Measurements from ENCODE around the gene C8G. TPM values are rescaled to one million over a fixed set of nuclear protein-coding genes. Genes with fewer than 3 reads are reported as not detected.
A peak's percentile ranks its signal among the peaks of the same experiment; 100 is the strongest.

Gene C8G
- total RNA-seq (2014; rRNA removed; shearing (Covaris generic)): not detected in 2 replicates

- Histone ChIP-seq H3K9me3 (replicated peaks) (no peaks in the 10 kb centered on the region; the same call in 1 of the 2 replicates), H3K27ac (peak within 1 kb of the TSS; percentile 85), H3K27me3 (replicated peaks) (no peaks in the 10 kb centered on the region), H3K36me3 (peaks cover 47% of the 10 kb centered on the region), H3K4me1 (replicated peaks) (peaks cover 33% of the 10 kb centered on the region), H3K4me3 (peak within 1 kb of the TSS; percentile 100)
- DNase-seq (ENCODE audit: low read depth in 1 of 2, low spot score in 2 of 2): peak; percentile 82 to 93
Observed at GRCh38 chr9:136944519-136945332, at the start of gene C8G, which contains the start of gene FBXW5. TSS of gene C8G (plus strand) at chr9:136945243. CDS start at chr9:136945321, 78 bp downstream. TSS of gene FBXW5 (minus strand) at chr9:136944738. CDS start at chr9:136944083, 655 bp downstream.

- H3K27ac ChIP-seq: no peak overlapping the region
- peaks cover 45% of the 10 kb centered on the region for H3K36me3 ChIP-seq
- no peaks in the 10 kb centered on the region for H3K9me3 ChIP-seq (replicated peaks)
- no peak for DNase-seq (ENCODE audit: low read depth in 1 of 2, low spot score in 2 of 2)
- H3K4me1 ChIP-seq (replicated peaks): peaks cover 10% of the 10 kb centered on the region
- H3K4me3 ChIP-seq: no peak overlapping the region
- H3K27me3 ChIP-seq (replicated peaks): no peaks in the 10 kb centered on the region
Observed at GRCh38 chr9:136896027-136896426, 49.0 kb upstream of the C8G start.

GRCh38 chr9:136898483-136899100 lies 46.5 kb upstream of the C8G start:
- Histone ChIP-seq H3K36me3 (peaks cover 53% of the 10 kb centered on the region), H3K4me3 (no peak overlapping the region), H3K4me1 (replicated peaks) (peaks cover 32% of the 10 kb centered on the region), H3K9me3 (replicated peaks) (no peaks in the 10 kb centered on the region), H3K27ac (no peak overlapping the region), H3K27me3 (replicated peaks) (no peaks in the 10 kb centered on the region)
- no peak for DNase-seq (ENCODE audit: low read depth in 1 of 2, low spot score in 2 of 2)

- no peak for DNase-seq (ENCODE audit: low read depth in 1 of 2, low spot score in 2 of 2)
- H3K36me3 ChIP-seq: peaks cover 55% of the 10 kb centered on the region
- H3K4me1 ChIP-seq (replicated peaks): peaks cover 32% of the 10 kb centered on the region
- H3K4me3 ChIP-seq: no peak overlapping the region
- no peak overlapping the region for H3K27ac ChIP-seq
- no peaks in the 10 kb centered on the region for H3K9me3 ChIP-seq (replicated peaks)
- no peaks in the 10 kb centered on the region for H3K27me3 ChIP-seq (replicated peaks)
Observed at GRCh38 chr9:136899196-136899595, 45.8 kb upstream of the C8G start.

- Histone ChIP-seq H3K4me3 (no peak overlapping the region), H3K36me3 (peaks cover 52% of the 10 kb centered on the region), H3K4me1 (replicated peaks) (peaks cover 32% of the 10 kb centered on the region), H3K27me3 (replicated peaks) (no peaks in the 10 kb centered on the region), H3K9me3 (replicated peaks) (no peaks in the 10 kb centered on the region), H3K27ac (no peak overlapping the region)
- DNase-seq (ENCODE audit: low read depth in 1 of 2, low spot score in 2 of 2): no peak
Observed at GRCh38 chr9:136900556-136900955, 44.5 kb upstream of the C8G start.

GRCh38 chr9:136900988-136901515 lies 44.0 kb upstream of the C8G start:
- Histone ChIP-seq H3K4me1 (replicated peaks) (peaks cover 32% of the 10 kb centered on the region), H3K36me3 (peaks cover 57% of the 10 kb centered on the region), H3K4me3 (no peak overlapping the region), H3K9me3 (replicated peaks) (no peaks in the 10 kb centered on the region), H3K27me3 (replicated peaks) (no peaks in the 10 kb centered on the region), H3K27ac (peak overlapping the region; percentile 78)
- no peak for DNase-seq (ENCODE audit: low read depth in 1 of 2, low spot score in 2 of 2)

- peaks cover 32% of the 10 kb centered on the region for H3K4me1 ChIP-seq (replicated peaks)
- no peaks in the 10 kb centered on the region for H3K9me3 ChIP-seq (replicated peaks)
- H3K36me3 ChIP-seq: peaks cover 63% of the 10 kb centered on the region
- H3K27me3 ChIP-seq (replicated peaks): no peaks in the 10 kb centered on the region
- peak; percentile 70 to 77 for DNase-seq (ENCODE audit: low read depth in 1 of 2, low spot score in 2 of 2)
- no peak overlapping the region for H3K4me3 ChIP-seq
- H3K27ac ChIP-seq: peak overlapping the region; percentile 78
Observed at GRCh38 chr9:136901516-136902258, 43.4 kb upstream of the C8G start.

GRCh38 chr9:136902259-136902821 lies 42.7 kb upstream of the C8G start:
- Histone ChIP-seq H3K36me3 (peaks cover 70% of the 10 kb centered on the region), H3K27ac (peak overlapping the region; percentile 78), H3K9me3 (replicated peaks) (no peaks in the 10 kb centered on the region), H3K4me1 (replicated peaks) (peaks cover 32% of the 10 kb centered on the region), H3K27me3 (replicated peaks) (no peaks in the 10 kb centered on the region), H3K4me3 (no peak overlapping the region)
- peak; percentile 81 to 92 for DNase-seq (ENCODE audit: low read depth in 1 of 2, low spot score in 2 of 2)

- Histone ChIP-seq H3K36me3 (peaks cover 77% of the 10 kb centered on the region), H3K27ac (peak overlapping the region; percentile 78; the same call in 1 of the 2 replicates), H3K4me3 (no peak overlapping the region), H3K9me3 (replicated peaks) (no peaks in the 10 kb centered on the region), H3K27me3 (replicated peaks) (no peaks in the 10 kb centered on the region), H3K4me1 (replicated peaks) (peaks cover 32% of the 10 kb centered on the region)
- no peak for DNase-seq (ENCODE audit: low read depth in 1 of 2, low spot score in 2 of 2)
Observed at GRCh38 chr9:136903041-136903554, 41.9 kb upstream of the C8G start.

GRCh38 chr9:136906266-136906665 lies 38.8 kb upstream of the C8G start:
- Histone ChIP-seq H3K4me3 (no peak overlapping the region), H3K27ac (no peak overlapping the region), H3K36me3 (peaks cover 73% of the 10 kb centered on the region), H3K4me1 (replicated peaks) (peaks cover 20% of the 10 kb centered on the region), H3K27me3 (replicated peaks) (no peaks in the 10 kb centered on the region), H3K9me3 (replicated peaks) (no peaks in the 10 kb centered on the region)
- no peak for DNase-seq (ENCODE audit: low read depth in 1 of 2, low spot score in 2 of 2)

GRCh38 chr9:136907011-136907914 lies 37.8 kb upstream of the C8G start:
- no peak for DNase-seq (ENCODE audit: low read depth in 1 of 2, low spot score in 2 of 2)
- H3K36me3 ChIP-seq: peaks cover 70% of the 10 kb centered on the region
- no peaks in the 10 kb centered on the region for H3K27me3 ChIP-seq (replicated peaks)
- peaks cover 10% of the 10 kb centered on the region for H3K4me1 ChIP-seq (replicated peaks)
- no peak overlapping the region for H3K4me3 ChIP-seq
- H3K9me3 ChIP-seq (replicated peaks): no peaks in the 10 kb centered on the region
- no peak overlapping the region for H3K27ac ChIP-seq

GRCh38 chr9:136910197-136910900 lies 34.7 kb upstream of the C8G start:
- DNase-seq (ENCODE audit: low read depth in 1 of 2, low spot score in 2 of 2): no peak
- Histone ChIP-seq H3K4me3 (no peak overlapping the region), H3K4me1 (replicated peaks) (no peaks in the 10 kb centered on the region), H3K27ac (no peak overlapping the region), H3K9me3 (replicated peaks) (no peaks in the 10 kb centered on the region), H3K27me3 (replicated peaks) (no peaks in the 10 kb centered on the region), H3K36me3 (peaks cover 76% of the 10 kb centered on the region)
